IMR-90 (cell line): Measurements from ENCODE around the gene EEF1AKMT1. TPM values are rescaled to one million over a fixed set of nuclear protein-coding genes. Genes with fewer than 3 reads are reported as not detected.

Source experiments
- ATAC-seq: fragments of 200-7000 bp; cut with Tn5 transposase; 2 replicates; pipeline ENCODE4 v1.9.1; 2020; ENCODE audit warnings: low read depth, mild to moderate bottlenecking, moderate library complexity
- BruUV-seq: library from RNA; stranded (reverse); fragments of 400-500 nt; replicated peaks from 2 replicates; lab custom pipeline; 2021; lab: Mats Ljungman, UMichigan
- CTCF ChIA-PET: fragments of 300-600 bp; formaldehyde crosslinking; extraction: SDS; loops from one replicate; lab custom pipeline; 2021; ENCODE audit warnings: antibody characterized with exemption; lab: Yijun Ruan, JAX
- POLR2A ChIA-PET: fragments of 300-600 bp; sonication (Branson Sonifier 250); formaldehyde crosslinking; loops from one replicate; lab custom pipeline; 2022; ENCODE audit warnings: antibody characterized with exemption; ENCODE audit not compliant: unreplicated experiment; lab: Charles Lee
- DNase-seq: peaks from one replicate; pipeline ENCODE4 v3.0.0; 2013
- H2AFZ ChIP-seq: replicated peaks from 2 replicates; pipeline ENCODE3; 2013; ENCODE audit warnings: low read length, mild to moderate bottlenecking; ENCODE audit not compliant: poor library complexity
- H2AK5ac ChIP-seq: 2 replicates; pipeline ENCODE4 v1.6.1; 2013; ENCODE audit warnings: low read depth, low read length, inconsistent platforms
- H2AK9ac ChIP-seq: replicated peaks from 2 replicates; pipeline ENCODE3; 2013; ENCODE audit warnings: mild to moderate bottlenecking, low read depth, low read length, moderate library complexity; ENCODE audit not compliant: poor library complexity
- H2BK120ac ChIP-seq: 2 replicates; pipeline ENCODE4 v1.6.1; 2013; ENCODE audit warnings: low read depth, low read length, inconsistent platforms
- H2BK15ac ChIP-seq: 3 replicates; pipeline ENCODE4 v1.6.1; 2013; ENCODE audit warnings: low read depth, low read length, inconsistent platforms
- H2BK20ac ChIP-seq: 2 replicates; pipeline ENCODE4 v1.6.1; 2013; ENCODE audit warnings: low read depth, mild to moderate bottlenecking, inconsistent platforms, low read length, moderate library complexity
- H2BK5ac ChIP-seq: 2 replicates; pipeline ENCODE4 v1.6.1; 2013; ENCODE audit warnings: mild to moderate bottlenecking, low read depth, low read length, inconsistent platforms; ENCODE audit not compliant: poor library complexity, severe bottlenecking
- H3K14ac ChIP-seq: replicated peaks from 2 replicates; pipeline ENCODE4 v1.6.1; 2013; ENCODE audit warnings: low read depth, low read length, inconsistent platforms
- H3K18ac ChIP-seq: 2 replicates; pipeline ENCODE4 v1.6.1; 2013; ENCODE audit warnings: low read depth, low read length, control low read depth
- H3K23ac ChIP-seq: 2 replicates; pipeline ENCODE4 v1.6.1; 2013; ENCODE audit warnings: low read depth, low read length, inconsistent platforms
- H3K27ac ChIP-seq: 2 replicates; pipeline ENCODE4 v1.5.1; 2013; ENCODE audit warnings: mild to moderate bottlenecking, control low read depth, low read length; ENCODE audit not compliant: insufficient read depth
- H3K27me3 ChIP-seq: 2 replicates; pipeline ENCODE4 v1.6.1; 2013; ENCODE audit warnings: low read length; ENCODE audit not compliant: control insufficient read depth, insufficient read depth
- H3K36me3 ChIP-seq: 2 replicates; pipeline ENCODE4 v1.6.1; 2013; ENCODE audit warnings: low read length, mixed read lengths; ENCODE audit not compliant: control insufficient read depth, insufficient read depth
- H3K4ac ChIP-seq: 2 replicates; pipeline ENCODE4 v1.6.1; 2013; ENCODE audit warnings: low read depth, low read length, inconsistent platforms
- H3K4me1 ChIP-seq: 2 replicates; pipeline ENCODE4 v1.6.1; 2013; ENCODE audit warnings: low read length, mixed read lengths; ENCODE audit not compliant: control insufficient read depth, insufficient read depth
- H3K4me2 ChIP-seq: 2 replicates; pipeline ENCODE4 v1.6.1; 2013; ENCODE audit warnings: low read depth, mild to moderate bottlenecking, control low read depth, low read length, moderate library complexity
- H3K4me3 ChIP-seq: 2 replicates; pipeline ENCODE4 v1.5.1; 2013; ENCODE audit warnings: low read depth, mild to moderate bottlenecking, control low read depth, low read length, moderate library complexity; ENCODE audit not compliant: insufficient read depth
- H3K56ac ChIP-seq: 2 replicates; pipeline ENCODE4 v1.6.1; 2013; ENCODE audit warnings: low read length, inconsistent platforms; ENCODE audit not compliant: insufficient read depth; ENCODE audit errors: extremely low read depth
- H3K79me1 ChIP-seq, 2 experiments: 2 replicates each; pipeline ENCODE4 v1.6.1; 2013; ENCODE audit warnings: low read length in 2 of 2, inconsistent platforms in 1 of 2, low read depth in 1 of 2
- H3K9ac ChIP-seq: 2 replicates; pipeline ENCODE4 v1.6.1; 2013; ENCODE audit warnings: low read depth, low read length, control low read depth
- H3K9me1 ChIP-seq: 2 replicates; pipeline ENCODE4 v1.6.1; 2013; ENCODE audit warnings: low read length, inconsistent platforms; ENCODE audit not compliant: insufficient read depth
- H3K9me3 ChIP-seq: 2 replicates; pipeline ENCODE4 v1.6.1; 2013; ENCODE audit warnings: low read length; ENCODE audit not compliant: control insufficient read depth, insufficient read depth
- H4K20me1 ChIP-seq: 2 replicates; pipeline ENCODE4 v1.6.1; 2013; ENCODE audit warnings: low read length, inconsistent platforms; ENCODE audit not compliant: insufficient read depth
- H4K5ac ChIP-seq: 2 replicates; pipeline ENCODE4 v1.6.1; 2013; ENCODE audit warnings: mild to moderate bottlenecking, low read depth, low read length, control low read depth
- H4K8ac ChIP-seq, 2 experiments: 2 replicates each; pipeline ENCODE4 v1.6.1; 2013; ENCODE audit warnings: low read depth in 2 of 2, low read length in 2 of 2, control low read depth in 1 of 2, inconsistent platforms in 1 of 2
- H4K91ac ChIP-seq: 2 replicates; pipeline ENCODE4 v1.6.1; 2013; ENCODE audit warnings: low read depth, low read length, inconsistent platforms; ENCODE audit not compliant: insufficient read depth
- MAFK ChIP-seq: IDR thresholded peaks from 2 replicates; pipeline ENCODE4 v1.6.1; 2012; ENCODE audit warnings: low read depth, low read length, improper control_type of control experiment
- SMC3 ChIP-seq: fragments of 150-350 bp; IDR thresholded peaks from 2 replicates; pipeline ENCODE4 v1.6.1; 2016; ENCODE audit warnings: low read depth, mild to moderate bottlenecking, antibody characterized with exemption, low read length, moderate library complexity
- WGBS, 2 experiments: methylation state at CpG; one replicate each; pipeline versions ENCODE4 v1.1.5 to v1.1.7; 2013; ENCODE audit warnings: missing lambda C conversion rate in 2 of 2; ENCODE audit not compliant: insufficient read length in 1 of 2; ENCODE audit errors: extremely low coverage in 2 of 2; 5-methylcytosine and 5-hydroxymethylcytosine counted together
- dilution Hi-C: fragments of 300-500 bp; cut with HindIII; formaldehyde crosslinking; loops from one replicate; pipeline ENCODE4 v1.14.3; 2018; ENCODE audit warnings: low sequenced_read_pairs; ENCODE audit not compliant: unreplicated experiment
- in situ Hi-C: fragments of 300-500 bp; cut with MboI; formaldehyde crosslinking; loops from 3 replicates; pipeline ENCODE4 v1.14.3; 2019; ENCODE audit warnings: low sequenced_read_pairs, inconsistent platforms, mixed read lengths
- intact Hi-C: fragments of 100-400 bp; cut with micrococcal nuclease; formaldehyde crosslinking; loops from 2 replicates; pipeline ENCODE4 v1.10.0; 2022
- polyA plus RNA-seq, 3 experiments: library from polyadenylated mRNA; depleted of rRNA; stranded (reverse); fragments of >200 nt; gene quantifications; 2 replicates each; pipeline ENCODE4 v1.2.3, GENCODE V29; 2012; ENCODE audit warnings: low replicate concordance in 1 of 3
- total RNA-seq: library from RNA; depleted of rRNA; stranded (reverse); fragments of >200 nt; gene quantifications from 2 replicates; pipeline ENCODE4 v1.2.3, GENCODE V29; 2012

Gene EEF1AKMT1
- total and polyA plus RNA-seq, 2 of the 4 experiments (the other 2 are of a cell fraction), result 10.0 to 10.6 TPM

DNA sequence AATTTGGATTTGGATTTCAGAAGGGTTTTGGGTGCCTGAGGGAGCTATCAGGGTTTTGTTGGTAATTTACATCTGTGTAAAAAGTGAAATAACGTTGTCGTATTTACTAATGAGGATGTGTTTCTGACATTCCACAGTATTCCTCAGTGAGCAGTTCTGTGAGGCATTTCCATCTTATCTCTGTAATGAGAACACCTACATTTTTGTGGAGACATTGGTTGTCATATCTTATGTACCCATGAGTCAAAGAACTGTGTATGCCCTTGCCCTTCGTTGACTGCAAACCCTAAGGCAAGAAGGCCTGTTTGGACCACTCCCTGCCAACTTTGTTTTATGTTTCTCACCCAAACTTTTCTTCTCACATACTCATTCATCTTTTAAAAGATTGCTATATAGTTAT, 84.5 kb downstream of the EEF1AKMT1 start:
- Histone ChIP-seq H3K14ac (no peak overlapping the region), H4K8ac (no peak overlapping the region), H3K9me1 (no peaks in the 10 kb centered on the region), H4K20me1 (no peaks in the 10 kb centered on the region), H2AK9ac (no peak overlapping the region), H3K4me1 (peaks cover 2% of the 10 kb centered on the region; the same call in 1 of the 2 replicates), H3K9ac (no peak overlapping the region), H3K23ac (no peak overlapping the region), H3K18ac (no peak overlapping the region), H2AK5ac (no peak overlapping the region), H2BK20ac (no peak overlapping the region), H3K36me3 (no peaks in the 10 kb centered on the region), H3K4ac (no peak overlapping the region), H2BK120ac (no peak overlapping the region), H4K91ac (no peak overlapping the region), H3K4me2 (no peak overlapping the region), H3K27me3 (no peaks in the 10 kb centered on the region), H3K9me3 (no peaks in the 10 kb centered on the region), H2BK5ac (no peak overlapping the region), H2BK15ac (no peak overlapping the region), H3K56ac (no peak overlapping the region), H2AFZ (no peak overlapping the region), H3K27ac (no peak overlapping the region), H4K5ac (no peak overlapping the region), H3K4me3 (no peak overlapping the region), H3K79me1 (no peaks in the 10 kb centered on the region)
- in situ Hi-C loops, result no loop called here
- no CpG with 5 or more reads among the region's 3 CpGs for WGBS, 2 experiments
- ChIA-PET POLR2A (no interaction called here), CTCF (interaction anchor here (1.0 kb wide), 1 partner anchor 13 kb away, joined by 4 read pairs; no protein-coding TSS in a partner anchor)
- intact Hi-C loops, result loop anchor here (5.0 kb wide), 1 partner anchor 162 kb away; the partner anchor contains the start of gene CRYL1
- TF ChIP-seq SMC3 (no peak), MAFK (no peak)
- DNase-seq, result no peak
- no TSS peak for BruUV-seq
- ATAC-seq, result no peak
- dilution Hi-C loops, result no loop called here
